SH-SY5Y (cell line): ENCODE results near the gene SHB.

Experiments used
- GATA2 ChIP-seq: IDR thresholded peaks from 2 replicates; pipeline ENCODE4 v1.6.1; 2011; ENCODE audit warnings: mild to moderate bottlenecking, low read depth, low read length
- GATA3 ChIP-seq: IDR thresholded peaks from 2 replicates; pipeline ENCODE4 v1.6.1; 2011; ENCODE audit warnings: low read depth, mild to moderate bottlenecking, low read length, moderate library complexity

SHB gene

DNA sequence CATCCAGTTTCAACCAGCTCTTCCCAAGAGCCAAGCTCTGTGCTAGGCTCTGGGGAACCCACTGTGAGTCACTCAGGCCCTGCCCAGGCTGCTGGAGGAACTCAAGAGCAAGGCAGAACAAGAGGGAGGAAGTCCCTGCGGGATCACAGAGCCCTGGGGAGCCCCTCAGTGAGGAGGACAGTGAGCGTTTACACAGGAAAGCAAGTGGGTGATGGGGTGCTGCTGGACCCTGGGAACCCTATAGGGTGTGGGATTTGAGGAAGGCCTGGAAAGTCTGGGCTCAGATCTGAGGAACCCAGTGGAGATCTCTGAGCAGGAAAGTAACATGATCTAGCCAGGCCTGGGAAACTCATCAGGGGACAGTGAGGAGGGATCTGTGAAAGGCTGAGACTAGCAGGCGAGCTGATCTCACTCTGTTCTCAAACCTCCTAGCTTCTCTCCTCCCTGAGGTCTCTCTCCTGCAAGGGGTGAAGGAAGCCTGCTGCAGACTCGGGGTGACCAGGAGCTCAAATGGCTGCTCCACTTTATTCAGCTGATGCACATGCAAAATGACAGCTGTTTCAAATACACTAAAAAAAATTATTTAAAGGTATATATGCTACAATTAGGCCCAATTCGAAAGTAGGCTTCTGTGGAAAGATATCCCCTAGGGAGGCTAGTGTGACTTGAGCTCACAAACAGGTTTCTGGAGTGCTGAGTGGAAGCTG, 70.0 kb downstream of the SHB start:
- no peak for TF ChIP-seq GATA2
- no peak for TF ChIP-seq GATA3

DNA sequence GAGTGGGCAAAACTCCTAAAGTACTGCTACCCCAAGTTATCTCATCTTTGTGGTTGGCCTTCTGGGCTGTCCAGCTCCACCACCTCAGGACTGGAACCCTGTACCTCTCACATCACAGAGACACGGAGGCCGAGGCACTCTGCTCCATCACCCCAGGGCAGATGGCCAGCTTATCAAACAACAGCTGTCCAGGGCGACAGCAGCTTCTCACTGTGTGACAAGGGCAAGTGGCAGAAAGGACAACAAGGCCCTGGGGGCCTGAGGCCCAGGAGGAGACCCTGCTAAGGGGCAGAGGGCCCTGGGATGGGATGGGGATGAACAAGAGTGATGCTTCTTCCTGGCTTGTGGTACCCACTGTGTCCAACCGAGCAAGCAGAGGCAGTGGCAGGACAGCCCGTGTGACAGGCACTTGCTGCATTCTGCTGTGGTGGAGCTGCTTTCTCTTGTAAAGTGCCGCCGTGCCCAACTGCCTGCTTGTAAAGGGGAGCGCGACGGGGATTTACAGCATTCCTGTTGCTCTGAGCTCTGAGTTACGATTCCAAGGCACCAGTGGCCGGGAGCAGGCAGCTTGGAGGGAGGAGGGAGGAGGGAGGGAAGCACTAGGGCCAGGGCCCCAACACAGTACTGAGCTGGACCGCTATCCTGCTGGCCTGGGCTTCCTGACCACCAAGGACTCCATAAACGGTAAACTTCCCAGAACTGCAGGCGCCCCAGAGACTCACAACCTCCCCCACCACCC, 71.2 kb downstream of the SHB start:
- TF ChIP-seq GATA2 (peak; percentile 39), GATA3 (no peak)

GRCh38 chr9:37996819-37997217, 72.2 kb downstream of the SHB start:
- TF ChIP-seq GATA2 (no peak), GATA3 (no peak)

DNA sequence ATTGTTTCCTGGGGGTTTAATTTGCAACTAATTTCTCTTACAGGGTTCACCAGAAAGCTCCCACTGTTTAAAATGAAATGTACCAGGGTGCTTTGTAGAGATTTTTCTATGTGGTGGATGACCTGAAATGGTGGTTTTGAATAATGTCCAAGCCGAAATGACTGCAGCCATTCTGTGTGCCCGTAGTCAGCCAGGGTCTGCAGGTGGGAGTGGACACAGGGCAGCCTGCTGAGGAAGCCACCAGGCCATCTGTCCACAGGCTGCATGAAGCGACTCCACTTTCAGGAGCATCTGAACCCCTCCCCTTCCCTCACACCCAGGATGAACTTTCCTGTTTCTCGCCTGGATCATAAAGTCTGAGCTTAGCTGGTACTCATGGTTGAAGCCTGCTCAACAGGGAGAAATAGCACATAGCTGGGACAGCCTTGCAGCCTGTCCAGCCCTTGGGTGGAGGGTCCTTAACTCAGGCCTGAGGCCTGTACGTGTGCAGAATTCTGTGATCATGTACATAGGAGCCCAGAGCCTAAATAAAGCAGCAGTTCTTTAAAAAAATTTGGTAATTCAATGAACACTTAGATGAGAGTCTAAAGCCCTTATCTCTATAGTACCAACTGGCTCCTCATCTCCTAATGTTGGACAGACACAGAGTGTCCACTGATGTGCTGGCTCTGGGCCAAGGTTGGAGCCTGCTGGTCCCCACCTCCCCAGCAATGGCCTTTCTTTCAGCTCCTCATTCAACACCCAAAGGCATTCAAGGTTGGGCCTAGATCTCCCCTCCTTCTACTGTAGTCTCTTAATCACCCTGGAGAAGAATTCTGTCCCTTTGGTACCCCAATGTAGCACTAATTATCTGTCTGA, 72.8 kb downstream of the SHB start:
- TF ChIP-seq GATA3 (no peak), GATA2 (peak; percentile 64)

DNA sequence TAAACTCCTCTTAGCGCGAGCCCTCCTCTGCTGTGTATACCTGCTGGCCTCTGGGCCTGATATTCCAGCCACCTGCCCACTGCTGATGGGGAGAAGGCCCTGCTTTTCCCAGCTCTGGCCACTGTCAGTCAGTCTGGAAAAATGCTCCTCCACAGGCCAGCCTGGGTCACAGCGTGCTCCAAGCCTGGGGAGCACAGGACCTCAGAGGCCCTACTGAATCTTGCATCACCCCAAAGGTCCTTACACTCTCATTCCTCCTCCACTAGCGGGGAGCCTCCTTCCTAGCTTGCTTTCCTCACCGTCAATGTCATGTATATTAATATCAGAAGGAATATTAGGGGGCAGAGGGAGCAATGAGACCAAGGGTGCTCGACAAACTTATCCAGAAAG, 73.7 kb downstream of the SHB start:
- no peak for TF ChIP-seq GATA2
- TF ChIP-seq GATA3, result no peak

GRCh38 chr9:37994639-37995347, 74.2 kb downstream of the SHB start:
- no peak; the same call in 1 of the 2 replicates for TF ChIP-seq GATA2
- TF ChIP-seq GATA3, result no peak

- TF ChIP-seq GATA3, result no peak
- TF ChIP-seq GATA2, result no peak
Measured at GRCh38 chr9:37992924-37993349, 76.1 kb downstream of the SHB start.

DNA sequence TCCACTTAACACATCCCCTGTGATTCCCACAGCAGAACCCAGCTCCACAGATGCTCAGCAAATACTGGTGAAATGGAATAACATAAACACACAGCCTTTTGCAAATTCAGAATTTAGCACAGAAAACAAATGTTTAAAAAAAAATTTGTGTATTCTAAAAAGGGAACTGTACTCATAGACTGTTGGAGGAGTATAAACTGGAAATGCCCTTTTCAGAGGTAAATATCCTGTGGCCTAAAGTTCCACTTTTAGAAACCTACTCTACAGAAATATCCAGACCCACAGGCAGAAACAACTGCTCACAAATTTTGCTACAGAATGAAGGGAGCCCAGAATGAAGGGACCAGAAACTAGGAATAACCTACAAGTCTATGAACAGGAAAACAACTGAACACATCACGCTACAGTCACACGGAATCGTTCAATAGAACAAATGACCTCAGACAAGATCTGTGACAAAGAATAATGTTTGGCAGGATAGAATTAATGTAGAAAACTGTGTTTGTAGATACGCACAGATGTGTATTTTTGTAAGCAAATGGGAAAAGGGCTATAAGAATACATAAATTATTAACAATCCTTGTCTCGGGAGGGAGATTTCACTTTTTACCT, 78.5 kb downstream of the SHB start:
- TF ChIP-seq GATA3 (no peak), GATA2 (no peak)

- TF ChIP-seq GATA2 (no peak), GATA3 (no peak)
Measured at GRCh38 chr9:37989701-37990100, 79.3 kb downstream of the SHB start.

DNA sequence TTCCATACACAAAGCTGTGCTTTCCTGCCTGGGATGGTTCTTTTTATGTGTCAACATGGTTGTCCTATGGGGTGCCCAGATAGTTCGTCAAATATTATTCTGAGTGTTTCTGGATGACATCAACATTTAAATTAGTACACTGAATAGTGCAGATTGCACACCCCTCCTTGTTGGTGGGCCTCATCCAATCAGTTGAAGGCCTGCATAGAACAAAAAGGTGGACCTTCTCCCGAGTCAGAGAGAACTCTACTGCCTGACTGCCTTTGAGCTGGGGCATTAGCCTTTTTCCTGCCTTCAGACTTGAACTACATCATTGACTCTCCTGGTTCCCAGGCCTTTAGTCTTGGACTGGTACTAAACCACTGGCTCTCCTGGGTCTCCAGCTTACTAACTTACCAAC, 80.4 kb downstream of the SHB start:
- TF ChIP-seq GATA3 (no peak), GATA2 (no peak)

GRCh38 chr9:37988041-37988440, 81.0 kb downstream of the SHB start:
- TF ChIP-seq GATA2, result no peak
- no peak for TF ChIP-seq GATA3

DNA sequence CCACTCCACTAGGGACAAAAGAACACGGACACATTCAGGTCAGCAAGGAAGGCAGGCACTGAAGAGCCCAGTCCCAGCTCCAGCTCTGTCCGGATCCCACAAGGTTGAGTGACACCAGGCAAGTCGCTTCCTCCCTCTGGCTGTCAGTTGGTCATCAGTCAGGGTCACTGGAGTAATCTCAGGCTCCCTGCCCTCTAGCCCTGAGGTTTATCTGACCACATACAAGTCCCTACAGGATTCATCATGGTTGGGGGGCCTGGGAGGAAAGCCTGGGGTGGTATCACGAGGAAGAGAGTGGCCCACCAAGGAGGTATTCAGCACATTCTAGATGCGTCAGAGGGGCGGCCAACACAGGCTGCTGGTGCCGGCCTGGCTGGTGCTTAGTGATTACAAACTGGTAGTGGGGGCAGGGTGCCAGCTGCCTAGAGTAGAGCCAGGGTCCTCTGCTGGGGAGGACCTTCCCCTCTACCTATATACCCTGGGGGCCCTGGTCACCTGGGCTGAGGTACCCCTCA, 81.5 kb downstream of the SHB start:
- TF ChIP-seq GATA2, result no peak

DNA sequence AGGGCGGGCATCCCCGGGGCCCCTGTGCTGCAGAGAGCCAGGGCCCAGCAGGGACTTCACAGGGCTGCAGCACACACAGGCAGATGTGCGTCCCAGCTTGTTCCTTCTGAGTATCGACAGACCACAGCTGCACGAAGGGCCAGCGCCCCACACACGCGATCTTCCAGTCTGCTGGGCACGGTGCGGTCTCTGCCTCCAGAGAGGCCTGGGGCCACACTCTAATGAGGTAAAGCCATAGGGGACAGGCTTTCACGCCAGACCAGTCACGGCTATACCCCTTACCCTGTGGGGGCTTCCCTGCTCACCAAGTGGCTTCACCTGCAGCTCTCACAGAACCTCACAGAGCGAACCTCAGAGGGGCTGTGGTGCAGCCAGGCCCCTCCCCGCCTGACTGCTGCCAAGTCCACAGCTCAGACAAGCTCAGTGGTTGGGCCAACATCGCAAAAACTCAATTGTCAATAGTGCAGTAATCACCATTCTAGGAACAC, 82.2 kb downstream of the SHB start:
- TF ChIP-seq GATA3 (no peak), GATA2 (no peak)

DNA sequence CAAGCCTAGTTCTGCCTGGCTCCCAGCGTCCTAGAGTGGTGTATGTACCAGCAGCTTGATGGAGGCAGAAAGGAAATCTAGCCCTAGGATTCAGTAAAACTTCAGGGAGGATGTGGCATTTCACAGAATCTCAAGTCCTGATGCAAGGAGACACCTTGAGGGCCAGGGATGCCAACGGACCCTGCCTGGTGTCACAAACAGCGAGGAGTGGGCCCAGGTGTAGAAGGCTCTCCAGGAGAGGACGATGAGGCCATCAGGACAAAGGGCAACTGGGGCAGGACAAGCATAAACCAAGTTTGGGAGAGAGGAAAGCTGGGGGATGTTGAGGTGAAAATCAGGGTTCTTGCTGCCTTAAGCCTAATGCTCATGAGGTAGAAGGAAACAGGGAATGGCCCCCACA, 83.0 kb downstream of the SHB start:
- TF ChIP-seq GATA3, result no peak
- no peak for TF ChIP-seq GATA2
